ENCODE measurements around the gene KLK12.

The KLK12 gene, protein sequence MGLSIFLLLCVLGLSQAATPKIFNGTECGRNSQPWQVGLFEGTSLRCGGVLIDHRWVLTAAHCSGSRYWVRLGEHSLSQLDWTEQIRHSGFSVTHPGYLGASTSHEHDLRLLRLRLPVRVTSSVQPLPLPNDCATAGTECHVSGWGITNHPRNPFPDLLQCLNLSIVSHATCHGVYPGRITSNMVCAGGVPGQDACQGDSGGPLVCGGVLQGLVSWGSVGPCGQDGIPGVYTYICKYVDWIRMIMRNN

GRCh38 chr19:51034704-51035103 lies at the start of gene KLK12:
Gene KLK12, minus strand, starts transcription at chr19:51035002. Its CDS starts 381 bp downstream, at chr19:51034621.
- DNase-seq (ENCODE audit: insufficient read length, low spot score) (no peak), FAIRE-seq (no peak)
- no peak for TF ChIP-seq POLR2A (IDR thresholded peaks at IDR 0.05; ENCODE audit: low read depth, low read length)

DNA sequence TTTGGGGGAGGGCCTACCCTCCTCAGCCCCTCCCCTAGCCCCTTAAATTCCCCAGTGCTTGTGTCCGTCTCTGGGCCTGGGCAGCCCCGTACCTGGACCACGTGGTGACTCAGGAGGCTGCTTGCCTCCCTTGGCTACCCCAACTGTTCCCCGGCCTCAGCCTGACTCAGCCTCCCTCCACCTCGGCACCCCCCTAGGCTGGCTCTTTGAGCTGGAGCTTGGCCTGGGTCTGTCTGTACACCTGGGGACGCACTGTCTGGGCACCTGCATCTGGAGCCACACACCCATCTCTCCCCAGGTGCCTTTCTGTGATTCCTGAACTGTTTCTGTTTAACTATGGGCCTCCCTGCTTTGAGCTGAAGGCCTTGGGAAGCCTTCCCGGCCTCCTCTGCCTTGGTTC lies 49.7 kb upstream of the KLK12 start:
- DNase-seq (ENCODE audit: insufficient read length, low spot score) (no peak), FAIRE-seq (no peak)
- no peak for TF ChIP-seq POLR2A (IDR thresholded peaks at IDR 0.05; ENCODE audit: low read depth, low read length)

DNA sequence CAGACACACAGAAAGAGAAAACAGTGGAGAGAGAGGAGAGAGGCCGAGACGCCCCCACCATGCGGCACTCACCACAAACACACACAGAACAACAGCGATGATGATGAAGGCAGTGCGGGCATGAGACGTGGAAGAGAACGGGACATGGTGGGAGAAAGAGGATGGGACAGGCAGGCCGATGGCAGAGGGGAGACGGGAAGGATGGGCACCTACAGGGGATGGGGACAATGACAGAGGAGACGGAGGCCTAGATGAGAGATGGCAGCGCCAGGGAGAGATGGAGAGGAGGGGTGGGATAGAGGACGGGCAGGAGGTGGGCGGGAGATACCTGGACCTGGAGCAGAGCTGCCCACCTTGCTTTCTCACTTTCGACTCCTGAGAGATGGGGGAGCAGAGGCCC lies 49.0 kb upstream of the KLK12 start:
- no peak for TF ChIP-seq POLR2A (IDR thresholded peaks at IDR 0.05; ENCODE audit: low read depth, low read length)

DNA sequence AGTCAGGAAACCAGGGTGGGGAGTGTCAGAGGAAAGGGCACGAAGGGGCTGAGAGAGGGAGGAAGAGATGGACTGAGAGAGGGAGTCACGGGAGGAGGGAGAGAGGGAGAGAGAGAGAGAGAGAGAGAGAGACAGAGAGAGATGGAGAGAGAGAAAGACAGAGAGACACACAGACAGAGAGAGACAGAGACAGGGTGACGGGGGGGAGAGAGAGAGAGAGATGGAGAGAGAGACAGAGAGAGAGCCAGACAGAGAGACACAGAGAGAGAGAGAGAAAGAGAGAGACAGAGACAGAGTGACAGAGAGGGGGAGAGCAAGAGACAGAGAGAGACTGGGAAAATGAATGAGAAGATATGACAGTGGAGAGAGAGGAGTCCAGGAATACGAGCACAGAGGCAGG lies 48.4 kb upstream of the KLK12 start:
- no peak for DNase-seq (ENCODE audit: insufficient read length, low spot score)
- FAIRE-seq, result no peak
- no peak for TF ChIP-seq POLR2A (IDR thresholded peaks at IDR 0.05; ENCODE audit: low read depth, low read length)

More for the DNA sequence above, 49.0 kb upstream of the KLK12 start:
- DNase-seq (ENCODE audit: insufficient read length, low spot score) (no peak), FAIRE-seq (no peak)

GRCh38 chr19:51082611-51083010 lies 47.8 kb upstream of the KLK12 start, which contains the start of gene KLK14:
Gene KLK14, minus strand, starts transcription at chr19:51082887. Its CDS starts 273 bp downstream, at chr19:51082614.
- FAIRE-seq, result no peak

GRCh38 chr19:51081476-51081875 lies 46.7 kb upstream of the KLK12 start:
- TF ChIP-seq POLR2A (IDR thresholded peaks at IDR 0.05; ENCODE audit: low read depth, low read length), result no peak
- DNase-seq (ENCODE audit: insufficient read length, low spot score), result no peak
- FAIRE-seq, result no peak

More at GRCh38 chr19:51082611-51083010, 47.8 kb upstream of the KLK12 start, which contains the start of gene KLK14:
- no peak for TF ChIP-seq POLR2A (IDR thresholded peaks at IDR 0.05; ENCODE audit: low read depth, low read length)
- DNase-seq (ENCODE audit: insufficient read length, low spot score), result no peak

DNA sequence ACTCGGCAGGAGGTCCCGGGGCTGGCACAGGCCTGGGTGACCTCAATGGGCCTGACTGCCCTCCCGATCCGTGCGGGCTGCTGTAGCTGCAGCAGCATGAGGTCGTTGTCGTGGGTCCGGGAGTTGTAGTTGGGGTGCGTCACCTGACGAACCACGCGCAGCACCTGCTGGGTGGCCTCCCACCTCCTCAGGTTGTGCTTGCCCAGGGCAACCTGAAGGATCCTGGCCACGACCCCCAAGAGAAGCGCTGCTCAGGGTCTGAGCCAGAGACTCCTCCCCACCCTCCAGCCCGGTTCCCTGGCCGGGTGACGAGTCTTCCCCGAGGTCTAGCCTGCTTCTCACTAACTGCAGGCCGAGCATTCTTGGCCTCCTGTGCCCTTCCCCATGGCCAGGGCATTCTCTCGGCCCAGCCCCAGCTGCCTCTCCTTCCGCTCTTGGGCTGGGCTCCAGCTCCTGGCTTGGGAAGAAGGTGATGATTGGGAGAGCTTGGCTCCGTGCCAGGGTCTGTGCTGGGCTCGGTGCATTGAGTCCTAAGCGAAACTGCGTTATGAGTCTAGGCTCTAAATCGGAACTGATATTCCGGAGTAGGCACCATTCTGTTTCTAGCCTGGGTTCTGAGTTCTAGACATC lies 44.8 kb upstream of the KLK12 start:
- DNase-seq (ENCODE audit: insufficient read length, low spot score) (no peak), FAIRE-seq (no peak)
- no peak for TF ChIP-seq POLR2A (IDR thresholded peaks at IDR 0.05; ENCODE audit: low read depth, low read length)

GRCh38 chr19:51078731-51079130 lies 43.9 kb upstream of the KLK12 start:
- no peak for FAIRE-seq
- no peak for TF ChIP-seq POLR2A (IDR thresholded peaks at IDR 0.05; ENCODE audit: low read depth, low read length)
- DNase-seq (ENCODE audit: insufficient read length, low spot score), result no peak

GRCh38 chr19:51078104-51078503 lies 43.3 kb upstream of the KLK12 start:
- no peak for FAIRE-seq
- DNase-seq (ENCODE audit: insufficient read length, low spot score), result no peak
- TF ChIP-seq POLR2A (IDR thresholded peaks at IDR 0.05; ENCODE audit: low read depth, low read length), result no peak

- no peak for FAIRE-seq
- TF ChIP-seq POLR2A (IDR thresholded peaks at IDR 0.05; ENCODE audit: low read depth, low read length), result no peak
These were observed 41.9 kb upstream of the KLK12 start for GRCh38 chr19:51076631-51077213.

DNA sequence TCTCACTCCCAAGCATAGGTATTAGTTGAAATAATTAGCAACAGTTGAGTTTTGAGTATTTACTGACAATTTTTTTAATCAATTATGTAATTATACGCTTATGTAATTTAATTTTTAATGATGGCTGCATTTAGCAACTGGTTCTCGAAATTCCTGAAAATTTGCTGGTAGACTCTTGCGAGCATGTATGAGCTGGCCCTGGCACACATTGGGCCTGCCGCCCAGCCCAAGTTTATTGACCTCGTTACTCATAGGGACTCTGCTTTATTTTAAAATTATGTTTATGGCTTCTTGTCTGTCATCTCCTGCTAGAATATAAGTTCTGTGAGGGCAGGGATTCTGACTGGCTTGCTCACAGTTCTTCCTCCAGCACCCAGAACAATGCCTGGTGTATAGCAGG lies 41.2 kb upstream of the KLK12 start:
- DNase-seq (ENCODE audit: insufficient read length, low spot score), result no peak
- FAIRE-seq, result no peak

More at GRCh38 chr19:51076631-51077213, 41.9 kb upstream of the KLK12 start:
- DNase-seq (ENCODE audit: insufficient read length, low spot score), result no peak

GRCh38 chr19:51071095-51071405 lies 36.2 kb upstream of the KLK12 start:
- TF ChIP-seq POLR2A (IDR thresholded peaks at IDR 0.05; ENCODE audit: low read depth, low read length), result no peak
- DNase-seq (ENCODE audit: insufficient read length, low spot score) (no peak), FAIRE-seq (no peak)

More for the DNA sequence above, 41.2 kb upstream of the KLK12 start:
- TF ChIP-seq POLR2A (IDR thresholded peaks at IDR 0.05; ENCODE audit: low read depth, low read length), result no peak

- no peak for FAIRE-seq
- no peak for TF ChIP-seq POLR2A (IDR thresholded peaks at IDR 0.05; ENCODE audit: low read depth, low read length)
- DNase-seq (ENCODE audit: insufficient read length, low spot score), result no peak
These were observed 35.7 kb upstream of the KLK12 start for GRCh38 chr19:51070334-51071094.
